ENCODE measurements around the gene ARL13B. TPM values are rescaled to one million over a fixed set of nuclear protein-coding genes. Genes with fewer than 3 reads are reported as not detected.

Gene ARL13B
- total RNA-seq, 2 donors from 2014 or later = 3.5 to 4.3 TPM

GRCh38 chr3:93988764-93989163 lies 8.8 kb downstream of the ARL13B start:
- no peaks in the 10 kb centered on the region for H3K9me3 ChIP-seq
- no peak overlapping the region for H3K27ac ChIP-seq
- H3K4me1 ChIP-seq = no peaks in the 10 kb centered on the region
- no peak for DNase-seq (ENCODE audit: low spot score)
- no peaks in the 10 kb centered on the region for H3K36me3 ChIP-seq
- no peaks in the 10 kb centered on the region for H3K27me3 ChIP-seq
- TF ChIP-seq CTCF (IDR thresholded peaks at IDR 0.05) = no peak
- no peak overlapping the region for H3K4me3 ChIP-seq

GRCh38 chr3:93989241-93989640 lies 9.3 kb downstream of the ARL13B start:
- DNase-seq (ENCODE audit: low spot score) = no peak
- H3K27ac ChIP-seq = no peak overlapping the region
- no peaks in the 10 kb centered on the region for H3K4me1 ChIP-seq
- no peak for TF ChIP-seq CTCF (IDR thresholded peaks at IDR 0.05)
- H3K4me3 ChIP-seq = no peak overlapping the region
- H3K9me3 ChIP-seq = no peaks in the 10 kb centered on the region
- H3K27me3 ChIP-seq = no peaks in the 10 kb centered on the region
- no peaks in the 10 kb centered on the region for H3K36me3 ChIP-seq

- Histone ChIP-seq H3K4me3 (no peak overlapping the region), H3K27me3 (no peaks in the 10 kb centered on the region), H3K27ac (no peak overlapping the region), H3K9me3 (no peaks in the 10 kb centered on the region), H3K4me1 (no peaks in the 10 kb centered on the region), H3K36me3 (no peaks in the 10 kb centered on the region)
- no peak for TF ChIP-seq CTCF (IDR thresholded peaks at IDR 0.05)
- no peak for DNase-seq (ENCODE audit: low spot score)
Observed at GRCh38 chr3:93991631-93992030, 11.7 kb downstream of the ARL13B start.

GRCh38 chr3:93992207-93992606 lies 12.3 kb downstream of the ARL13B start:
- no peak overlapping the region for H3K4me3 ChIP-seq
- H3K27ac ChIP-seq = no peak overlapping the region
- H3K27me3 ChIP-seq = no peaks in the 10 kb centered on the region
- no peaks in the 10 kb centered on the region for H3K9me3 ChIP-seq
- TF ChIP-seq CTCF (IDR thresholded peaks at IDR 0.05) = no peak
- no peaks in the 10 kb centered on the region for H3K36me3 ChIP-seq
- no peaks in the 10 kb centered on the region for H3K4me1 ChIP-seq
- DNase-seq (ENCODE audit: low spot score) = no peak

GRCh38 chr3:93994056-93994455 lies 14.1 kb downstream of the ARL13B start:
- Histone ChIP-seq H3K36me3 (no peaks in the 10 kb centered on the region), H3K4me1 (no peaks in the 10 kb centered on the region), H3K27me3 (no peaks in the 10 kb centered on the region), H3K9me3 (no peaks in the 10 kb centered on the region), H3K27ac (no peak overlapping the region), H3K4me3 (no peak overlapping the region)
- no peak for TF ChIP-seq CTCF (IDR thresholded peaks at IDR 0.05)
- DNase-seq (ENCODE audit: low spot score) = no peak

GRCh38 chr3:94001191-94001590 lies 21.2 kb downstream of the ARL13B start:
- peaks cover 0 to 3% of the 10 kb centered on the region in 2 donors for H3K4me1 ChIP-seq
- no peaks in the 10 kb centered on the region for H3K9me3 ChIP-seq
- no peak overlapping the region for H3K4me3 ChIP-seq
- no peak for DNase-seq (ENCODE audit: low spot score)
- no peaks in the 10 kb centered on the region for H3K36me3 ChIP-seq
- H3K27me3 ChIP-seq = no peaks in the 10 kb centered on the region
- no peak overlapping the region for H3K27ac ChIP-seq
- TF ChIP-seq CTCF (IDR thresholded peaks at IDR 0.05) = no peak
